ENCODE results near the gene TMTC2. TPM values are rescaled to one million over a fixed set of nuclear protein-coding genes. Genes with fewer than 3 reads are reported as not detected.

Gene TMTC2
- total RNA-seq, 2 experiments from 2014 or later: 1.8 to 2.1 TPM

DNA sequence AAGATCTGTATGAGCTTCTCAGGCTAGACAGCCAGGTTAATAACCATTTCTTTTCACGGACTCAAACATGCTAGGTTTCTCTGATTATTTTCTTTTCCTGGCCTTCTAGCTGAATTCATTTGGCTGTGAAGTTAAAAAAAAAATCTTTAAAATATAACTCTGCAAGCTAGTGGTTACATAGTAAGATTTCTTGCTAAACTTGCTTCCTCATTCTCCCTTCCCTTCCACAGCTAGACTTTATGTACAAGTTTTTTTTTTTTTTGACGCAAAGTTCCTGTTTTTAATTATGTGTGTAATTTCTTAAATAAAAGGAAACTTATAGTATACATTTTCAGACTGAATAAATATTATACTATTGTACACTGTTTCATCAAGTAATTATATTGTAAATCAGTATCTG, 145.4 kb downstream of the TMTC2 start:
- Mint-ChIP-seq H3K27me3 (no peaks in the 10 kb centered on the region), H3K4me3 (no peak overlapping the region), H3K4me1 (ENCODE audit: low read depth) (no peaks in the 10 kb centered on the region), H3K27ac (no peak overlapping the region), H3K36me3 (ENCODE audit: low read depth) (no peaks in the 10 kb centered on the region), H3K9me3 (no peaks in the 10 kb centered on the region)
- ChIA-PET POLR2A (no interaction called here), CTCF (no interaction called here)
- H3K27me3 ChIP-seq (ENCODE audit: control insufficient read depth in 1 of 2, insufficient read depth in 2 of 2, low read length in 2 of 2): no peaks in the 10 kb centered on the region
- intact Hi-C loops (cut with DNase I, micrococcal nuclease): no loop called here
- DNase-seq (peak in 2 of 14 experiments; percentile 2 to 4), ATAC-seq (ENCODE audit: poor library complexity) (no peak)
- H3K9me3 ChIP-seq (ENCODE audit: control insufficient read depth in 1 of 2, insufficient read depth in 1 of 2, low read length in 2 of 2): no peaks in the 10 kb centered on the region
- no peaks in the 10 kb centered on the region for H3K4me1 ChIP-seq (ENCODE audit: insufficient read depth, low read length)
- no peak for TF ChIP-seq CTCF (IDR thresholded peaks at IDR 0.05)
- no peak overlapping the region for H3K4me3 ChIP-seq (ENCODE audit: low read length)
- no peaks in the 10 kb centered on the region for H3K36me3 ChIP-seq (ENCODE audit: insufficient read depth, low read length)
- H3K27ac ChIP-seq (ENCODE audit: low read depth in 1 of 2, low read length in 2 of 2): no peak overlapping the region

GRCh38 chr12:82832981-82833380, 146.3 kb downstream of the TMTC2 start:
- Mint-ChIP-seq H3K36me3 (ENCODE audit: low read depth) (no peaks in the 10 kb centered on the region), H3K27me3 (no peaks in the 10 kb centered on the region), H3K27ac (no peak overlapping the region), H3K4me1 (ENCODE audit: low read depth) (no peaks in the 10 kb centered on the region), H3K4me3 (no peak overlapping the region), H3K9me3 (no peaks in the 10 kb centered on the region)
- ATAC-seq (ENCODE audit: poor library complexity): no peak
- DNase-seq: no peak
- CTCF ChIA-PET: no interaction called here
- H3K4me3 ChIP-seq (ENCODE audit: low read length): no peak overlapping the region
- POLR2A ChIA-PET: no interaction called here
- no peaks in the 10 kb centered on the region for H3K9me3 ChIP-seq (ENCODE audit: control insufficient read depth in 1 of 2, insufficient read depth in 1 of 2, low read length in 2 of 2)
- no peaks in the 10 kb centered on the region for H3K4me1 ChIP-seq (ENCODE audit: insufficient read depth, low read length)
- intact Hi-C loops (cut with DNase I, micrococcal nuclease): no loop called here
- TF ChIP-seq CTCF (IDR thresholded peaks at IDR 0.05): no peak
- no peak overlapping the region for H3K27ac ChIP-seq (ENCODE audit: low read depth in 1 of 2, low read length in 2 of 2)
- H3K36me3 ChIP-seq (ENCODE audit: insufficient read depth, low read length): no peaks in the 10 kb centered on the region
- no peaks in the 10 kb centered on the region for H3K27me3 ChIP-seq (ENCODE audit: control insufficient read depth in 1 of 2, insufficient read depth in 2 of 2, low read length in 2 of 2)

DNA sequence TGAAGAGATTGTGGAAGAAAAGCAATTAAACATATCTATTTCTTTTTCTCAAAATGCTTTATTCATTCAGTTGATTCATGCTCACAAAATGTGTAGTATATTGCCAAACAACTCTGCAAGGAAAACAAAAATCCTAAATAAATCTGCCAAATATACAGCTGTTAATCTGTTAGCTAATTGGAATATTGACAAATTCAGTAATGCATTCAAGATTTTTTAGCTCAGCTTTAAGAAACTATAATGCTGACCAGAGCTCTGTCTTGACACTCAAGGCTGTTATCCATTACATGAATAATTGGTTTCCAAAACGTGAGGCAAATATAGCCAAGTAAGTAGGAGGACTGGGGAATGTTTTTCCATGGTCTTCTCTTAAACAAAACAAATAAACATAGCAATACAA, 146.8 kb downstream of the TMTC2 start:
- Histone ChIP-seq H3K4me3 (ENCODE audit: low read length) (no peak overlapping the region), H3K27me3 (ENCODE audit: control insufficient read depth in 1 of 2, insufficient read depth in 2 of 2, low read length in 2 of 2) (no peaks in the 10 kb centered on the region), H3K27ac (ENCODE audit: low read depth in 1 of 2, low read length in 2 of 2) (no peak overlapping the region), H3K4me1 (ENCODE audit: insufficient read depth, low read length) (no peaks in the 10 kb centered on the region), H3K9me3 (ENCODE audit: control insufficient read depth in 1 of 2, insufficient read depth in 1 of 2, low read length in 2 of 2) (no peaks in the 10 kb centered on the region), H3K36me3 (ENCODE audit: insufficient read depth, low read length) (no peaks in the 10 kb centered on the region)
- Mint-ChIP-seq H3K27me3 (no peaks in the 10 kb centered on the region), H3K36me3 (ENCODE audit: low read depth) (no peaks in the 10 kb centered on the region), H3K4me3 (no peak overlapping the region), H3K9me3 (no peaks in the 10 kb centered on the region), H3K4me1 (ENCODE audit: low read depth) (no peaks in the 10 kb centered on the region), H3K27ac (no peak overlapping the region)
- ATAC-seq (ENCODE audit: poor library complexity): no peak
- ChIA-PET CTCF (no interaction called here), POLR2A (no interaction called here)
- no peak for DNase-seq
- TF ChIP-seq CTCF (IDR thresholded peaks at IDR 0.05): no peak
- intact Hi-C loops (cut with DNase I, micrococcal nuclease): no loop called here

Data from CD4-positive, alpha-beta T cell (primary cell).